Activated CD8-positive, alpha-beta T cell treated with anti-CD3 and anti-CD28 coated beads, Interleukin-2, amount 10 ng/mL, durations not matched to agents 7 days and 5 days (primary cell): ENCODE measurements around the gene FGF14. TPM values are rescaled to one million over a fixed set of nuclear protein-coding genes. Genes with fewer than 3 reads are reported as not detected.
A peak's percentile ranks its signal among the peaks of the same experiment; 100 is the strongest.

Experiments
- ATAC-seq: fragments of 150-1000 bp; cut with Tn5 transposase; one replicate; pipeline ENCODE4 v1.10.0; 2021; ENCODE audit warnings: moderate library complexity
- CTCF ChIA-PET: fragments of 350-600 bp; sonication (Branson Sonifier 250); formaldehyde crosslinking; loops from one replicate; lab custom pipeline; 2021; ENCODE audit warnings: antibody characterized with exemption; lab: Charles Lee
- POLR2A ChIA-PET: fragments of 350-600 bp; sonication (Branson Sonifier 250); formaldehyde crosslinking; loops from one replicate; lab custom pipeline; 2021; ENCODE audit warnings: antibody characterized with exemption; lab: Charles Lee
- DNase-seq: peaks from one replicate; pipeline ENCODE4 v3.0.0-alpha.2; 2020
- H3K27ac Mint-ChIP-seq: one replicate; pipeline ENCODE4 v1.8.0; 2021; ENCODE audit warnings: mild to moderate bottlenecking, mixed read lengths
- H3K27me3 Mint-ChIP-seq: one replicate; pipeline ENCODE4 v1.8.0; 2021; ENCODE audit warnings: low read depth, mixed read lengths
- H3K36me3 Mint-ChIP-seq: one replicate; pipeline ENCODE4 v1.8.0; 2021; ENCODE audit warnings: low read depth, mixed read lengths
- H3K4me1 Mint-ChIP-seq: one replicate; pipeline ENCODE4 v1.8.0; 2021; ENCODE audit warnings: low read depth, mixed read lengths
- H3K4me3 Mint-ChIP-seq: one replicate; pipeline ENCODE4 v1.8.0; 2021; ENCODE audit warnings: mild to moderate bottlenecking, mixed read lengths
- H3K9me3 Mint-ChIP-seq: one replicate; pipeline ENCODE4 v1.8.0; 2022; ENCODE audit warnings: mixed read lengths; ENCODE audit not compliant: insufficient read depth
- total RNA-seq, 2 experiments: library from RNA; stranded (reverse); gene quantifications; one replicate each; pipeline ENCODE4 v1.2.3, GENCODE V29; 2021

Gene FGF14
- total RNA-seq: not detected

DNA sequence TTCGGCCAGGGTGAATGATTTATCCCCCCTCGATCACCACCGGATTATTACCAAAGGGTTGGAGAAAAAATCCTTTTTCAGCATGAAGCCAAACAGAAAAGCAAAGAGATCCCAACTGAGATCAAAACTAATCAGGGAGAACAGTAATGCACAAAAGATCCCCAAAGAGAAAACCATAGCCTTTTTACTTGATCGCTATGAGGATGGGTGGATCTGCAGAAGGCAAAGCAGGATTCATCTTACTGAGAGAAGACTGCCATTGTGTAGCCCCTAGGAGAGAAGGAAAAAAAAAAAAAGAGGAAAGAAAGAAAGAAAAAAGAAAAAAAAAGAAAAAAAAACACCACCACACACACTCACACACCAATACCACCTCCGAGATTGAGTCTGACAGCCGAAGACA lies at the start of gene FGF14:
Gene FGF14, minus strand, starts transcription at position 283 of the 400 bp plus-strand sequence.
- H3K4me1 Mint-ChIP-seq: peaks cover 26% of the 10 kb centered on the region
- peaks cover 56% of the 10 kb centered on the region for H3K27me3 Mint-ChIP-seq
- H3K9me3 Mint-ChIP-seq: no peaks in the 10 kb centered on the region
- no peaks in the 10 kb centered on the region for H3K36me3 Mint-ChIP-seq
- no peak within 1 kb of the TSS for H3K27ac Mint-ChIP-seq
- ChIA-PET POLR2A (no interaction called here), CTCF (no interaction called here)
- H3K4me3 Mint-ChIP-seq: peak within 1 kb of the TSS; percentile 27
- ATAC-seq: no peak
- DNase-seq: no peak

DNA sequence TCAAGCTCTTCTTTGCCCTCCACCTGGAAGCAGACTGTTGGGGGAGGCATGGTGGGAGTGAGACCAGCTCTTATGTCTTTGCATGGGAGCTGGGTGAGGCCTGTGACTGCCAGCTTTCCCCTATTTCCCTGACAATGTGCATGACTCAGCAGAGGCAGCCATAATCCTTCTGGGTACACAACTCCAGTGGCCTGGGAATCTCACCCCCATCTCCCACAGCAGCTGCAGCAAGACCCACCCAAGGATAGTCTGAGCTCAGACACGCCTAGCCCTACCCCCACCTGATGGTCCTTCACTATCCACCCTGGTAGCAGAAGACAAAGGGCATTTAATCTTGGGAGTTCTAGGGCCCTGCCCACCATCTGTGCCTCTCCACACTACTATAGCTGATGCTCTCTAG lies 41.4 kb upstream of the FGF14 start:
- H3K27me3 Mint-ChIP-seq: peaks cover 5% of the 10 kb centered on the region
- ChIA-PET CTCF (no interaction called here), POLR2A (no interaction called here)
- DNase-seq (no peak), ATAC-seq (no peak)
- H3K36me3 Mint-ChIP-seq: no peaks in the 10 kb centered on the region
- H3K27ac Mint-ChIP-seq: no peak overlapping the region
- no peak overlapping the region for H3K4me3 Mint-ChIP-seq
- no peaks in the 10 kb centered on the region for H3K4me1 Mint-ChIP-seq
- no peaks in the 10 kb centered on the region for H3K9me3 Mint-ChIP-seq

DNA sequence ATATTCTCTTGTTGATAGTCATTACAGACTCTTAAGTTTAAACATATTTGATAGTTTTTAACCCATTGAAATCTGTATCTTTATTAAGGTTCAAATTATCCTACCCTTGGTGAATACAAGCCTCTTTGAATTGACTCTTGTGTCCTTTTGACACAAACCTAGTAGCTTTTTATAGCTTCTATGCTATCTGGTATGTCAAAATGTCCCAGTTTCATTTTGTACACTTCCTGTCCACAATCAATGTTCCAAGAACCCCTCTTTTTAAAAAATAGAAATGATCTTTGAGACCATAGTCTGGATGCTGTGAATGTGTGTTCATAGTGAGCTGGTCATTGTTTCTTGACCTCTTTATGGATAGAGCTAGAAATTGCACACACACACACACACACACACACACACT lies 39.2 kb upstream of the FGF14 start:
- ATAC-seq (no peak), DNase-seq (no peak)
- CTCF ChIA-PET: no interaction called here
- no peak overlapping the region for H3K27ac Mint-ChIP-seq
- no peak overlapping the region for H3K4me3 Mint-ChIP-seq
- no peaks in the 10 kb centered on the region for H3K36me3 Mint-ChIP-seq
- H3K27me3 Mint-ChIP-seq: no peaks in the 10 kb centered on the region
- POLR2A ChIA-PET: no interaction called here
- no peaks in the 10 kb centered on the region for H3K4me1 Mint-ChIP-seq
- no peaks in the 10 kb centered on the region for H3K9me3 Mint-ChIP-seq

DNA sequence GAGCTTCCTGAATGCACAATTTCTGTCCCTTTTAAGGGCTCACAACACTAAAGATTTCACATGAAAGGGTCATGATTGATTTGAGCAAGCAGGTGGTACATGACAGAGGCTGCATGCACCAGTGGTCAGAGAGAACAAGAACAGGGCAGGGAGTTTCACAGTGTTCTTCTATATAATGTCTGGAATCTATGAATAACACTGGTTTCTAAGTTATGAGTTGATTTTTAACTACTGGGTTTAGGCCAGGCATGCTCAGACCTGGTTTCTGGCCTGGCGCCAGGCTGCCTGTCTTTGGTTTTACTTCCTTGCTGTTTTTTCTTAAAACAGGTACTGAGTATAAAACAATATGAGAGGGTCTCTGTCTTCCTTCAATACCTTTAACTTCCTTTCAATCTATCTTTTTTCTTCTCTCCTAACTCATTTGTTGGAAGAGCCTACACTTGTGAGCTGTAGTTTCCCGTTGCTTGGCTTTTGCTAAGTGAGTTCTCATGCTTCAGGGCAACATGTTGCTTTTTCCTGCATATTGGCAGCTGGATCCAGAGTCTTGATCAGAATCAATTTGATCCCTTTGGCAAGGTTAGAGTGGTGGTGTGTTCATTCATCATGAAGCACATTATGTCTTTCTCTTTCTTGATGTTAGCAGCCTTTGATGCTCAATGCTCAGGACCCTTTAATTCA lies 38.5 kb upstream of the FGF14 start:
- no peaks in the 10 kb centered on the region for H3K4me1 Mint-ChIP-seq
- H3K27me3 Mint-ChIP-seq: no peaks in the 10 kb centered on the region
- POLR2A ChIA-PET: interaction anchor here (0.6 kb wide), 1 partner anchor 30 kb away, joined by 3 read pairs; no protein-coding TSS in a partner anchor
- H3K4me3 Mint-ChIP-seq: no peak overlapping the region
- CTCF ChIA-PET: no interaction called here
- H3K36me3 Mint-ChIP-seq: no peaks in the 10 kb centered on the region
- H3K9me3 Mint-ChIP-seq: no peaks in the 10 kb centered on the region
- no peak overlapping the region for H3K27ac Mint-ChIP-seq
- no peak for ATAC-seq
- DNase-seq: no peak

DNA sequence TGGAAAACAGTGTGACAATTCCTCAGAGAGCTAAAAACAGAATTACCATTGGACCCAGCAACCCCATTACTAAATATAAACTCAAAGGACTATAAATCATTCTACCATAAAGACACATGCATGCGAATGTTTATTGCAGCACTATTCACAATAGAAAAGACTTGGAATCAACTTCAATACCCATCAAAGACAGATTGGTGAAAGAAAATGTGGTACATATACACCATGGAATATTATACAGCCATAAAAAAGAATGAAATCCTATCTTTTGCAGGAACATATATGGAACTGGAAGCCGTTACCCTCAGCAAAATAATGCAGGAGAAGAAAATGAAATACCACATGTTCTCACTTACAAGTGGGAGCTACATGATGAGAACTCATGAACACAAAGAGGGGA lies 20.8 kb upstream of the FGF14 start:
- no peak overlapping the region for H3K27ac Mint-ChIP-seq
- CTCF ChIA-PET: no interaction called here
- DNase-seq: no peak
- no peak overlapping the region for H3K4me3 Mint-ChIP-seq
- no peaks in the 10 kb centered on the region for H3K27me3 Mint-ChIP-seq
- peaks cover 10% of the 10 kb centered on the region for H3K9me3 Mint-ChIP-seq
- POLR2A ChIA-PET: no interaction called here
- no peaks in the 10 kb centered on the region for H3K4me1 Mint-ChIP-seq
- peaks cover 1% of the 10 kb centered on the region for H3K36me3 Mint-ChIP-seq
- no peak for ATAC-seq

DNA sequence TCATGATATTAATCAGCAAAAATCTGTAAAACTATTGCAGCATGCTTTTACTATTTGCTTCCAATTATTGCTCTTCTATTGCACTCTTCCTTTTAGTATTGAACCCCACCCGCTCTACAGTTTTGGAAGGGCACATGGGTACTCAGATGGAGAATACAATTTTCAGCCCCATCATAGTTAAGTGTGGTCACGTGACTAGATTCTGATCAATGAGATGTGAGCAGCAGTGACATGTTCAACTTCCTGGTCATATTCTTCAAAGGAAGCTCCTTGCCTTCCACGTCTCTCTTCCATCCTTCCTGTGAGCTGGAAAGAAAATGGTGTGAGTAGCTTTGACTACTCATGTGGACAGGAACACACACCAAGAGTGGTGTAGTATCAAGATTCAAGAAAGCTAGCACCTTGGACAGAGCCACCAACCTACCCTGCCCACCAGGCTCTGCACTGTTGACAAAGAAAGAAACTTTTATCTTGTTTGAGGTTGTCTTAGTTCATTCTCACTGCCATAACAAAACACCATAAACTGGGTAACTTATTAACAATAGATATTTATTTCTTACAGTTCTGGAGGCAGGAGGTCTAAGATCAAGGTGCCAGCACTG lies 3.8 kb upstream of the FGF14 start:
- ATAC-seq (no peak), DNase-seq (peak; percentile 30)
- ChIA-PET POLR2A (interaction anchor here (0.5 kb wide), 1 partner anchor 12 kb away, joined by 3 read pairs; no protein-coding TSS in a partner anchor), CTCF (no interaction called here)
- Mint-ChIP-seq H3K4me3 (no peak overlapping the region), H3K27ac (no peak overlapping the region), H3K4me1 (peaks cover 18% of the 10 kb centered on the region), H3K36me3 (no peaks in the 10 kb centered on the region), H3K9me3 (no peaks in the 10 kb centered on the region), H3K27me3 (peaks cover 30% of the 10 kb centered on the region)

DNA sequence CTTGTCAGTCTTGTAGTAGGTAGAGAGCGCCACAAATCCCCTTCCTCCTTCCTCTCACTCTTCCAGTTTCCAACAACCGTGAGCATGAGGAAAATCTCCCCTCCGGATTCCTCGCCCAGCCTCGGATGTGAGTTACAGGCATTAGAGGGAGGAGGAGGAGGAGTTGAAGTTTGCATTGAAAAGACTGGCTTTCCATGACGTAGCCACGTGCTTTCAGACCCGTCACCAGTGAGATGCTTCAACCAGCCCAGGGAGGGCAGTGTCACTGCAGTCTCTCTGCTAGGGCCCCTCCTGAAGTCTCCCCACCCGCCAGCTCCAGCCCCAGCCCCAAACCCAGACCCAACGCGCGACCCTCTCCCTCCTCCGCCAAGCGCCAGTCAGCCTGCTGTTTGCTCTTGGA lies 442 bp upstream of the FGF14 start:
- Mint-ChIP-seq H3K9me3 (no peaks in the 10 kb centered on the region), H3K4me3 (peak overlapping the region; percentile 27), H3K4me1 (peaks cover 26% of the 10 kb centered on the region), H3K27me3 (peaks cover 51% of the 10 kb centered on the region), H3K27ac (no peak overlapping the region), H3K36me3 (no peaks in the 10 kb centered on the region)
- CTCF ChIA-PET: interaction anchor here (0.7 kb wide), 1 partner anchor 8 kb away, joined by 3 read pairs; no protein-coding TSS in a partner anchor
- ATAC-seq: peak; percentile 33
- peak; percentile 31 for DNase-seq
- POLR2A ChIA-PET: no interaction called here

DNA sequence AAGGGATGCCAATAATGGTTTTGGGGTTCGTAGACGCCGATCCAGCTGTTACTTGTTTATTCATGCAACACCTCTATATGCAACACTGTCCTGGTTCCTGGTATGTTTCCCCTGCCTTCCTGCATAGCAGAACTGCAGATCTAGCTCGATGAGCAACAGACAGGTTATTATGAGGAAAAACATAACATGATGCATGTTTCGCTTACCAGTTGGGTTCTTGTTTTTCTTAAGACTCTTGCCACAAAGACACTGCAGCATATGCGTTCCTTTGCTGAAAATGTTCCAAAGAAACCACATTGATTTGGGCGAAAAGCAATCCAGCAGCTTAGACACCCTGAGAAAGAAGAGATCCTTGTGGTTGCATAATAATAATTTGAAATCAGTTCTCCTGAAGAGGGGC lies 583 bp downstream of the FGF14 start:
- no peaks in the 10 kb centered on the region for H3K9me3 Mint-ChIP-seq
- ChIA-PET CTCF (no interaction called here), POLR2A (no interaction called here)
- H3K36me3 Mint-ChIP-seq: no peaks in the 10 kb centered on the region
- peaks cover 26% of the 10 kb centered on the region for H3K4me1 Mint-ChIP-seq
- no peak for ATAC-seq
- no peak for DNase-seq
- H3K27ac Mint-ChIP-seq: no peak overlapping the region
- H3K4me3 Mint-ChIP-seq: peak overlapping the region; percentile 16
- H3K27me3 Mint-ChIP-seq: peaks cover 57% of the 10 kb centered on the region

DNA sequence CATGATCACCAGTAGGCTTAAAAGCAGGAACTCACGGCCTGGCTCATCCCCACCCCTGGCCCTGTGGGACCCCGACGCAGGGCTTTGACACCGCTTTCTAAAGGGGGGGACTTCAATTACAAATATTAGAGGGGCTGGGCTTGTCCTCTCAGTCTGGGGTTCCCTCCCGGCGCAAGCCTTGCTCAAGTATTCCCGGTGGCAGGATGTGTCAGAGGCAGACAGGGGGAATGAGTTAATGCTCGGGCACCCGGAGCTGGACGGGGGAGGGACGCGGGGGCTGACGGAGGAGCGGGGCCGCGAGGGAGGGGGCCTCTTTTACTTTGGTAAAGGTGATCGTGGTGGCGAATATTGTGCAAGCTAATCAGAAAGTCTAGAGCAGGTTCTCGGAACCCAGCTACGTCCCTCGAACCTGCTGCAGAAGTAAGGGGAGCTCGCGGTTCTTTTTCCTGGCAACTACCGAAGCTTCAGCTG lies 1.1 kb downstream of the FGF14 start:
- Mint-ChIP-seq H3K27me3 (peaks cover 60% of the 10 kb centered on the region), H3K9me3 (no peaks in the 10 kb centered on the region), H3K4me1 (peaks cover 26% of the 10 kb centered on the region), H3K4me3 (peak overlapping the region; percentile 50), H3K27ac (no peak overlapping the region), H3K36me3 (no peaks in the 10 kb centered on the region)
- CTCF ChIA-PET: interaction anchor here (0.8 kb wide), 1 partner anchor 56 kb away, joined by 3 read pairs; no protein-coding TSS in a partner anchor
- ATAC-seq: no peak
- POLR2A ChIA-PET: no interaction called here
- DNase-seq: no peak

DNA sequence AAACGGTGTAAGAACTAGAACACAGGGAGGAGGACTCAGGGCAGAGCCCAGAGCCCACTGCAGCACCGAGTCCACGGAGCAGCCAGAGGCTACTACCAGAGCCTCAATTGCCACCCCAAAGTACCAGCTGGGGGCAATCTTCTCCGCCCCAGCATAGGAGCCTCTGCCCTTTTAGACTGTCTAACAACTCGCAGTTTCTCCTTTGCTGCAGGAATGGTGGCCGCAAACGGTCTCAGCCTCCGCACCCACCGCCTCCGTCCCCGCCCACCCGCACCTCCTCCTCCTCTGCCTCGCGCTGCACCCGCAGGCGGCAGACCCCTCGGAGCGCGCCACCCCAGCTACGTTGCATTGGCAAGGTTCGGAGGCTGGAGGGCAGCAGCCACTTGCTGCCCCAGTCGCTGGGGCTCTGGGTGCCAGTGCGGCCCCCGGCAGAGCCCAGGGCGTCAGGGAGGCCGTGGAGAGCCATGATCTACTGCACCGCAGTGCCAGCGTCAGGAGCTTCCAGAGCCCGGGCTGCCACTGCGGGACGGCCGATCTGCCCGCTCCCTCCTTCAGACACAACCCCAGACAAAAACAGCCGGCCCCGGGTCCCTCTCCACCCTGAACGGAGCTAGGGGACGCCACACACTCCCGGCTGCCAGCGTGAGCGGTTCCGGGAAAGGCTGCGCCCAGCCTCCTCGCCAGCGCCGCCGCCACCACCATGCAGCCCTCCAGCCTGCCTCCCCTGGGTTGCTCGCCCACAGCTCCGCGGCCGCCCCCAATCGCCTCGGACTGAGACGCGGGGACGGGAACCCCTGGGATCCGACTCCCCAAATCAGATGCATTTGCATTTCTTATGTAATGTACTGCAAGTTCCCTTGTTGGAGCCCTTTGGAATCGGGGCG lies 1.8 kb downstream of the FGF14 start:
- H3K27ac Mint-ChIP-seq: no peak overlapping the region
- CTCF ChIA-PET: interaction anchor here (0.8 kb wide), 1 partner anchor 57 kb away, joined by 3 read pairs; no protein-coding TSS in a partner anchor
- peak; percentile 27 for DNase-seq
- no peaks in the 10 kb centered on the region for H3K9me3 Mint-ChIP-seq
- ATAC-seq: peak; percentile 54
- POLR2A ChIA-PET: no interaction called here
- H3K36me3 Mint-ChIP-seq: no peaks in the 10 kb centered on the region
- peaks cover 28% of the 10 kb centered on the region for H3K4me1 Mint-ChIP-seq
- peak overlapping the region; percentile 50 for H3K4me3 Mint-ChIP-seq
- peaks cover 56% of the 10 kb centered on the region for H3K27me3 Mint-ChIP-seq

DNA sequence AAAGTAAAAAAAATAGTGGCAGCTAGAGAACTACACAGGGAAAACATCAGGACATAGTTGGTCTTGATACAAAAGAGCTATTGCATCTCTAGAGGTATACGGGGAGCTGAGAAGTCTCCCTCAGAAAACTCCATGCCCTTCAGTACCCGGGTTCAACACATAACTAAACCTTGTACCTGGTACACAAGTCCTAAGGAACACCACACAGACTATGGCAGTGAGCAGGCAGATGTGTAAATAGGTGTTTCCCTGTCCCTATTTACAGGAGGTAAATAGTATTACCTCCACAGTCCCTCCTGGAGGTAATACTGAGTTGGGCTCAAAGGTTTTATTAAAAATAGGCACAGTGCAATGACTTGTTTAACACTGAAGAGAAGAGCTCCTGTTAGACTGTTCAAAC lies 5.9 kb downstream of the FGF14 start:
- ChIA-PET POLR2A (no interaction called here), CTCF (interaction anchor here (4.2 kb wide), 1 partner anchor 160 kb away, joined by 18 read pairs; no protein-coding TSS in a partner anchor)
- H3K9me3 Mint-ChIP-seq: no peaks in the 10 kb centered on the region
- H3K27me3 Mint-ChIP-seq: peaks cover 37% of the 10 kb centered on the region
- H3K4me3 Mint-ChIP-seq: no peak overlapping the region
- H3K27ac Mint-ChIP-seq: no peak overlapping the region
- no peaks in the 10 kb centered on the region for H3K36me3 Mint-ChIP-seq
- H3K4me1 Mint-ChIP-seq: peaks cover 36% of the 10 kb centered on the region
- no peak for DNase-seq
- no peak for ATAC-seq
